H9 (cell line): ENCODE results near the gene DCDC2. TPM values are rescaled to one million over a fixed set of nuclear protein-coding genes. Genes with fewer than 3 reads are reported as not detected.

Experiments
- DNase-seq: peaks from one replicate; pipeline ENCODE4 v3.0.0-alpha.2; 2017
- H2AFZ ChIP-seq: one replicate; pipeline ENCODE4 v1.6.1; 2013; ENCODE audit warnings: mild to moderate bottlenecking, low read length, control low read depth, moderate library complexity
- H2AK5ac ChIP-seq: 2 replicates; pipeline ENCODE4 v1.6.1; 2013; ENCODE audit warnings: low read length, control low read depth, mixed read lengths; ENCODE audit not compliant: insufficient read length
- H2BK120ac ChIP-seq: one replicate; pipeline ENCODE4 v1.6.1; 2013; ENCODE audit warnings: low read depth, mild to moderate bottlenecking, low read length, control low read depth, inconsistent platforms; ENCODE audit not compliant: poor library complexity, severe bottlenecking
- H2BK12ac ChIP-seq: 2 replicates; pipeline ENCODE4 v1.6.1; 2013; ENCODE audit warnings: low read length, control low read depth, mixed read lengths, low read depth; ENCODE audit not compliant: insufficient read length
- H2BK15ac ChIP-seq: 2 replicates; pipeline ENCODE4 v1.6.1; 2013; ENCODE audit warnings: low read depth, low read length, control low read depth
- H2BK20ac ChIP-seq: one replicate; pipeline ENCODE4 v1.6.1; 2013; ENCODE audit warnings: low read depth, mild to moderate bottlenecking, low read length, control low read depth, inconsistent platforms; ENCODE audit not compliant: poor library complexity, severe bottlenecking
- H2BK5ac ChIP-seq: 2 replicates; pipeline ENCODE4 v1.6.1; 2013; ENCODE audit warnings: low read length, control low read depth, mixed read lengths; ENCODE audit not compliant: insufficient read length
- H3K14ac ChIP-seq: 2 replicates; pipeline ENCODE4 v1.6.1; 2013; ENCODE audit warnings: low read length, control low read depth; ENCODE audit not compliant: insufficient read depth
- H3K18ac ChIP-seq: 2 replicates; pipeline ENCODE4 v1.6.1; 2013; ENCODE audit warnings: low read depth, mild to moderate bottlenecking, mixed read lengths, low read length, control low read depth; ENCODE audit not compliant: insufficient read length
- H3K23ac ChIP-seq: 2 replicates; pipeline ENCODE4 v1.6.1; 2013; ENCODE audit warnings: low read length, control low read depth, mixed read lengths, low read depth; ENCODE audit not compliant: insufficient read length
- H3K23me2 ChIP-seq: 2 replicates; pipeline ENCODE4 v1.6.1; 2013; ENCODE audit warnings: low read depth, mild to moderate bottlenecking, mixed read lengths, low read length, control low read depth; ENCODE audit not compliant: insufficient read length, poor library complexity, severe bottlenecking
- H3K27ac ChIP-seq: 2 replicates; pipeline ENCODE4 v1.5.1; 2013; ENCODE audit warnings: low read length, control low read depth, mixed read lengths, low read depth; ENCODE audit not compliant: insufficient read length
- H3K27me3 ChIP-seq: 2 replicates; pipeline ENCODE4 v1.6.1; 2013; ENCODE audit warnings: low read length, control low read depth, inconsistent platforms; ENCODE audit not compliant: insufficient read depth
- H3K4ac ChIP-seq: 2 replicates; pipeline ENCODE4 v1.6.1; 2013; ENCODE audit warnings: low read depth, mild to moderate bottlenecking, control low read depth, inconsistent platforms, low read length, moderate library complexity
- H3K4me1 ChIP-seq: 2 replicates; pipeline ENCODE4 v1.6.1; 2013; ENCODE audit warnings: low read length, control low read depth, inconsistent platforms; ENCODE audit not compliant: insufficient read depth
- H3K4me2 ChIP-seq: 2 replicates; pipeline ENCODE4 v1.6.1; 2013; ENCODE audit warnings: low read length, control low read depth, mixed read lengths; ENCODE audit not compliant: insufficient read length, insufficient read depth
- H3K56ac ChIP-seq: 2 replicates; pipeline ENCODE4 v1.6.1; 2013; ENCODE audit warnings: low read depth, mild to moderate bottlenecking, mixed read lengths, low read length, control low read depth; ENCODE audit not compliant: insufficient read length
- H3K79me1 ChIP-seq: 2 replicates; pipeline ENCODE4 v1.6.1; 2013; ENCODE audit warnings: low read depth, mild to moderate bottlenecking, moderate library complexity, low read length, control low read depth, inconsistent platforms; ENCODE audit not compliant: insufficient read depth, poor library complexity, severe bottlenecking
- H3K79me2 ChIP-seq: 2 replicates; pipeline ENCODE4 v1.6.1; 2013; ENCODE audit warnings: low read length, control low read depth, inconsistent platforms; ENCODE audit not compliant: insufficient read depth
- H3K9ac ChIP-seq: 2 replicates; pipeline ENCODE4 v1.6.1; 2013; ENCODE audit warnings: low read length, control low read depth, mixed read lengths; ENCODE audit not compliant: insufficient read length; ENCODE audit errors: extremely low read depth
- H3K9me3 ChIP-seq: one replicate; pipeline ENCODE4 v1.6.1; 2013; ENCODE audit warnings: low read depth, low read length, inconsistent platforms; ENCODE audit not compliant: control insufficient read depth
- H3T11ph ChIP-seq: one replicate; pipeline ENCODE4 v1.6.1; 2013; ENCODE audit warnings: mild to moderate bottlenecking, low read length, control low read depth, inconsistent platforms
- H4K20me1 ChIP-seq: one replicate; pipeline ENCODE4 v1.6.1; 2013; ENCODE audit not compliant: control insufficient read depth, insufficient read length, insufficient read depth
- H4K5ac ChIP-seq: 2 replicates; pipeline ENCODE4 v1.6.1; 2013; ENCODE audit warnings: low read depth, mild to moderate bottlenecking, mixed read lengths, low read length, control low read depth; ENCODE audit not compliant: insufficient read length
- H4K8ac ChIP-seq: replicated peaks from 2 replicates; pipeline ENCODE4 v1.6.1; 2013; ENCODE audit warnings: low read length, control low read depth, mixed read lengths, low read depth; ENCODE audit not compliant: insufficient read length
- H4K91ac ChIP-seq: 2 replicates; pipeline ENCODE4 v1.6.1; 2013; ENCODE audit warnings: low read depth, mild to moderate bottlenecking, moderate library complexity, mixed read lengths, low read length, control low read depth; ENCODE audit not compliant: insufficient read length
- H3K27ac Mint-ChIP-seq, 3 experiments: 2 replicates in 2 of 3; 3 replicates in 1 of 3; pipeline ENCODE4 v1.8.0; 2020 to 2021; ENCODE audit warnings: mixed read lengths in 3 of 3, mild to moderate bottlenecking in 1 of 3, moderate library complexity in 1 of 3
- H3K27me3 Mint-ChIP-seq: 2 replicates; pipeline ENCODE4 v1.8.0; 2021; ENCODE audit warnings: low read depth, mild to moderate bottlenecking, moderate library complexity, mixed read lengths
- H3K36me3 Mint-ChIP-seq, 3 experiments: 2 replicates in 2 of 3; 3 replicates in 1 of 3; pipeline ENCODE4 v1.8.0; 2020 to 2021; ENCODE audit warnings: low read depth in 3 of 3, mixed read lengths in 3 of 3; ENCODE audit not compliant: insufficient read depth in 1 of 3
- H3K4me1 Mint-ChIP-seq, 2 experiments: 2 replicates each; pipeline ENCODE4 v1.8.0; 2020; ENCODE audit warnings: mixed read lengths in 2 of 2
- H3K4me3 Mint-ChIP-seq, 2 experiments: 2 replicates in 1 of 2; 3 replicates in 1 of 2; pipeline ENCODE4 v1.8.0; 2020 to 2021; ENCODE audit warnings: mild to moderate bottlenecking in 2 of 2, mixed read lengths in 2 of 2, moderate library complexity in 1 of 2
- H3K9me3 Mint-ChIP-seq, 2 experiments: 2 replicates in 1 of 2; 3 replicates in 1 of 2; pipeline ENCODE4 v1.8.0; 2020; ENCODE audit warnings: mild to moderate bottlenecking in 2 of 2, mixed read lengths in 2 of 2, moderate library complexity in 1 of 2
- WGBS: extraction: QIAGEN DNeasy Blood & Tissue Kit; methylation state at CpG from one replicate; pipeline ENCODE4 v1.1.7; 2013; ENCODE audit warnings: missing lambda C conversion rate, low lambda C conversion rate, mixed read lengths; ENCODE audit not compliant: insufficient read length; ENCODE audit errors: extremely low coverage; 5-methylcytosine and 5-hydroxymethylcytosine counted together
- total RNA-seq: library from RNA; stranded (reverse); gene quantifications from 2 replicates; pipeline ENCODE4 v1.2.1, GENCODE V29; 2021
- TF ChIP-seq, protein P1 (sequence below): fragments of 200-600 bp; sonication (generic); conservative IDR thresholded peaks from 3 replicates; pipeline ENCODE4 v1.8.0; 2021; ENCODE audit warnings: antibody characterized with exemption, mild to moderate bottlenecking

The DCDC2 gene
- total RNA-seq, 1 experiment from 2014 or later, result 0.59 TPM

DNA sequence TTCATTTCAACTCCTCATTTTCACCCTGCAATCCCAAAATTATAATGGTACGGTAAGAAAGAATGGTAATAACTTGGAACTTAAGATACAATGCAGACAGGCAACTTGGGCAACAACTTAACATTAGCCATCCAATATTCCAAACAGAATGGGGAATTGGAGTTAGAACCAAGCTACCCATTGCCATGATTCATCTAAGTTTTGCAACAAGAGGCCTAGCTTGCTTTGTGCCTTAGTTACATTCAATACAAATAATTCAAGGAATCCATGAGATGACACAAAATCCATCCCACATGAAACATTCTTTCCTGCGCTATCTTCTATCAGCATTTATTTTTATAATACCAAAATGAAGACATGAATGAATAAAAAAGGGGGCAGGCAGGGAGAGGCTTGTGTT, 28.4 kb downstream of the DCDC2 start:
- no peak overlapping the region for H2AK5ac ChIP-seq
- H3K27ac ChIP-seq, result no peak overlapping the region
- no peaks in the 10 kb centered on the region for H3K79me1 ChIP-seq
- Mint-ChIP-seq H3K27ac (no peak overlapping the region), H3K27me3 (peaks cover 9% of the 10 kb centered on the region), H3K9me3 (no peaks in the 10 kb centered on the region), H3K4me1 (peaks cover 7 to 8% of the 10 kb centered on the region in 2 experiments), H3K36me3 (no peaks in the 10 kb centered on the region), H3K4me3 (no peak overlapping the region)
- no peak overlapping the region for H2AFZ ChIP-seq
- H3K56ac ChIP-seq, result no peak overlapping the region
- no peak overlapping the region for H4K5ac ChIP-seq
- no peak overlapping the region for H3K4ac ChIP-seq
- H2BK5ac ChIP-seq, result no peak overlapping the region
- H3K9ac ChIP-seq, result no peak overlapping the region
- H3K9me3 ChIP-seq, result no peaks in the 10 kb centered on the region
- H3K18ac ChIP-seq, result no peak overlapping the region
- H4K91ac ChIP-seq, result no peak overlapping the region
- H3K79me2 ChIP-seq, result no peaks in the 10 kb centered on the region
- H3K4me2 ChIP-seq, result no peak overlapping the region
- H3K23me2 ChIP-seq, result no peaks in the 10 kb centered on the region
- no peak overlapping the region for H3K14ac ChIP-seq
- no CpG with 5 or more reads among the region's 2 CpGs for WGBS
- H2BK120ac ChIP-seq, result no peak overlapping the region
- no peaks in the 10 kb centered on the region for H3K27me3 ChIP-seq
- H2BK12ac ChIP-seq, result no peak overlapping the region
- no peak overlapping the region for H4K8ac ChIP-seq
- no peak overlapping the region for H3K23ac ChIP-seq
- no peak overlapping the region for H2BK15ac ChIP-seq
- no peak for DNase-seq
- H3T11ph ChIP-seq, result no peak overlapping the region
- no peak overlapping the region for H2BK20ac ChIP-seq
- no peaks in the 10 kb centered on the region for H4K20me1 ChIP-seq
- TF ChIP-seq, protein P1, sequence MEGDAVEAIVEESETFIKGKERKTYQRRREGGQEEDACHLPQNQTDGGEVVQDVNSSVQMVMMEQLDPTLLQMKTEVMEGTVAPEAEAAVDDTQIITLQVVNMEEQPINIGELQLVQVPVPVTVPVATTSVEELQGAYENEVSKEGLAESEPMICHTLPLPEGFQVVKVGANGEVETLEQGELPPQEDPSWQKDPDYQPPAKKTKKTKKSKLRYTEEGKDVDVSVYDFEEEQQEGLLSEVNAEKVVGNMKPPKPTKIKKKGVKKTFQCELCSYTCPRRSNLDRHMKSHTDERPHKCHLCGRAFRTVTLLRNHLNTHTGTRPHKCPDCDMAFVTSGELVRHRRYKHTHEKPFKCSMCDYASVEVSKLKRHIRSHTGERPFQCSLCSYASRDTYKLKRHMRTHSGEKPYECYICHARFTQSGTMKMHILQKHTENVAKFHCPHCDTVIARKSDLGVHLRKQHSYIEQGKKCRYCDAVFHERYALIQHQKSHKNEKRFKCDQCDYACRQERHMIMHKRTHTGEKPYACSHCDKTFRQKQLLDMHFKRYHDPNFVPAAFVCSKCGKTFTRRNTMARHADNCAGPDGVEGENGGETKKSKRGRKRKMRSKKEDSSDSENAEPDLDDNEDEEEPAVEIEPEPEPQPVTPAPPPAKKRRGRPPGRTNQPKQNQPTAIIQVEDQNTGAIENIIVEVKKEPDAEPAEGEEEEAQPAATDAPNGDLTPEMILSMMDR, result no peak
- H3K4me1 ChIP-seq, result no peaks in the 10 kb centered on the region
